ENCODE data around the gene EPHB1.

The EPHB1 gene

GRCh38 chr3:134896141-134896540 lies 101.1 kb downstream of the EPHB1 start:
- Histone ChIP-seq H3K14ac (ENCODE audit: low read length) (no peak overlapping the region), H3K4me3 (ENCODE audit: low read length in 2 of 2) (no peak overlapping the region), H3K4ac (ENCODE audit: low read length) (no peak overlapping the region), H2BK120ac (ENCODE audit: low read depth, low read length) (no peak overlapping the region), H2BK12ac (ENCODE audit: low read length) (no peak overlapping the region), H3K18ac (ENCODE audit: low read length) (no peak overlapping the region), H3K27me3 (ENCODE audit: control insufficient read depth in 3 of 3, insufficient read depth in 3 of 3, low read depth in 1 of 3, low read length in 3 of 3) (no peaks in the 10 kb centered on the region), H3K9me3 (replicated peaks in 1 of 2; ENCODE audit: control insufficient read depth in 2 of 2, insufficient read depth in 1 of 2, low read depth in 1 of 2, low read length in 2 of 2) (no peaks in the 10 kb centered on the region), H3K4me1 (ENCODE audit: control insufficient read depth in 2 of 2, insufficient read depth in 1 of 2, low read depth in 1 of 2, low read length in 2 of 2) (peaks cover 0 to 10% of the 10 kb centered on the region in 2 donors), H2AK5ac (ENCODE audit: low read depth, low read length) (no peak overlapping the region), H2BK5ac (ENCODE audit: low read length) (no peak overlapping the region), H3K23ac (ENCODE audit: low read depth, low read length, poor library complexity) (no peak overlapping the region), H4K91ac (ENCODE audit: low read depth, low read length, poor library complexity) (no peak overlapping the region), H3K9ac (ENCODE audit: low read depth, low read length, poor library complexity) (no peak overlapping the region), H3K36me3 (replicated peaks in 1 of 2; ENCODE audit: control insufficient read depth in 2 of 2, insufficient read depth in 2 of 2, low read length in 2 of 2) (no peaks in the 10 kb centered on the region), H2BK15ac (ENCODE audit: low read length) (no peak overlapping the region), H3K4me2 (ENCODE audit: insufficient read depth, low read length, poor library complexity, severe bottlenecking) (no peak overlapping the region), H3K27ac (replicated peaks; ENCODE audit: low read length) (no peak overlapping the region), H2AFZ (ENCODE audit: low read length) (no peak overlapping the region), H3K79me1 (ENCODE audit: low read depth, low read length) (no peaks in the 10 kb centered on the region), H4K8ac (ENCODE audit: low read depth, low read length) (no peak overlapping the region)
- WGBS, 2 donors (ENCODE audit: extremely low coverage in 2 of 2, insufficient read length in 2 of 2, insufficient replicate concordance in 1 of 2) = no CpG with 5 or more reads among the region's 5 CpGs
- no peak for DNase-seq (ENCODE audit: low spot score)

- Histone ChIP-seq H3K36me3 (replicated peaks in 1 of 2; ENCODE audit: control insufficient read depth in 2 of 2, insufficient read depth in 2 of 2, low read length in 2 of 2) (no peaks in the 10 kb centered on the region), H2AK5ac (ENCODE audit: low read depth, low read length) (no peak overlapping the region), H2BK15ac (ENCODE audit: low read length) (no peak overlapping the region), H2BK12ac (ENCODE audit: low read length) (no peak overlapping the region), H3K79me1 (ENCODE audit: low read depth, low read length) (no peaks in the 10 kb centered on the region), H3K23ac (ENCODE audit: low read depth, low read length, poor library complexity) (no peak overlapping the region), H3K4ac (ENCODE audit: low read length) (no peak overlapping the region), H3K27ac (replicated peaks; ENCODE audit: low read length) (no peak overlapping the region), H2BK120ac (ENCODE audit: low read depth, low read length) (no peak overlapping the region), H3K14ac (ENCODE audit: low read length) (no peak overlapping the region), H3K9me3 (replicated peaks in 1 of 2; ENCODE audit: control insufficient read depth in 2 of 2, insufficient read depth in 1 of 2, low read depth in 1 of 2, low read length in 2 of 2) (no peaks in the 10 kb centered on the region), H3K4me3 (ENCODE audit: low read length in 2 of 2) (no peak overlapping the region), H4K91ac (ENCODE audit: low read depth, low read length, poor library complexity) (no peak overlapping the region), H4K8ac (ENCODE audit: low read depth, low read length) (no peak overlapping the region), H2AFZ (ENCODE audit: low read length) (no peak overlapping the region), H3K27me3 (ENCODE audit: control insufficient read depth in 3 of 3, insufficient read depth in 3 of 3, low read depth in 1 of 3, low read length in 3 of 3) (no peaks in the 10 kb centered on the region), H3K4me1 (ENCODE audit: control insufficient read depth in 2 of 2, insufficient read depth in 1 of 2, low read depth in 1 of 2, low read length in 2 of 2) (peaks cover 0 to 10% of the 10 kb centered on the region in 2 donors), H3K4me2 (ENCODE audit: insufficient read depth, low read length, poor library complexity, severe bottlenecking) (no peak overlapping the region), H2BK5ac (ENCODE audit: low read length) (no peak overlapping the region), H3K9ac (ENCODE audit: low read depth, low read length, poor library complexity) (no peak overlapping the region), H3K18ac (ENCODE audit: low read length) (peak overlapping the region; percentile 33)
- no peak for DNase-seq (ENCODE audit: low spot score)
- no CpG with 5 or more reads among the region's 8 CpGs for WGBS, 2 donors (ENCODE audit: extremely low coverage in 2 of 2, insufficient read length in 2 of 2, insufficient replicate concordance in 1 of 2)
Observed at GRCh38 chr3:134896696-134897095, 101.6 kb downstream of the EPHB1 start.

GRCh38 chr3:134897391-134898141 lies 102.5 kb downstream of the EPHB1 start:
- Histone ChIP-seq H3K4me1 (ENCODE audit: control insufficient read depth in 2 of 2, insufficient read depth in 1 of 2, low read depth in 1 of 2, low read length in 2 of 2) (peaks cover 0 to 10% of the 10 kb centered on the region in 2 donors), H4K8ac (ENCODE audit: low read depth, low read length) (no peak overlapping the region), H3K4me3 (ENCODE audit: low read length in 2 of 2) (no peak overlapping the region), H3K36me3 (replicated peaks in 1 of 2; ENCODE audit: control insufficient read depth in 2 of 2, insufficient read depth in 2 of 2, low read length in 2 of 2) (no peaks in the 10 kb centered on the region), H2BK12ac (ENCODE audit: low read length) (no peak overlapping the region), H2AK5ac (ENCODE audit: low read depth, low read length) (no peak overlapping the region), H3K14ac (ENCODE audit: low read length) (no peak overlapping the region), H3K4me2 (ENCODE audit: insufficient read depth, low read length, poor library complexity, severe bottlenecking) (no peak overlapping the region), H3K9ac (ENCODE audit: low read depth, low read length, poor library complexity) (no peak overlapping the region), H3K79me1 (ENCODE audit: low read depth, low read length) (no peaks in the 10 kb centered on the region), H3K18ac (ENCODE audit: low read length) (no peak overlapping the region), H2BK5ac (ENCODE audit: low read length) (no peak overlapping the region), H3K9me3 (replicated peaks in 1 of 2; ENCODE audit: control insufficient read depth in 2 of 2, insufficient read depth in 1 of 2, low read depth in 1 of 2, low read length in 2 of 2) (no peaks in the 10 kb centered on the region), H3K23ac (ENCODE audit: low read depth, low read length, poor library complexity) (no peak overlapping the region), H3K4ac (ENCODE audit: low read length) (no peak overlapping the region), H3K27ac (replicated peaks; ENCODE audit: low read length) (no peak overlapping the region), H3K27me3 (ENCODE audit: control insufficient read depth in 3 of 3, insufficient read depth in 3 of 3, low read depth in 1 of 3, low read length in 3 of 3) (no peaks in the 10 kb centered on the region), H2AFZ (ENCODE audit: low read length) (no peak overlapping the region), H2BK120ac (ENCODE audit: low read depth, low read length) (no peak overlapping the region), H2BK15ac (ENCODE audit: low read length) (no peak overlapping the region), H4K91ac (ENCODE audit: low read depth, low read length, poor library complexity) (no peak overlapping the region)
- no CpG with 5 or more reads among the region's 10 CpGs for WGBS, 2 donors (ENCODE audit: extremely low coverage in 2 of 2, insufficient read length in 2 of 2, insufficient replicate concordance in 1 of 2)
- DNase-seq (ENCODE audit: low spot score) = no peak

GRCh38 chr3:134898181-134898754 lies 103.2 kb downstream of the EPHB1 start:
- H2BK12ac ChIP-seq (ENCODE audit: low read length) = no peak overlapping the region
- DNase-seq (ENCODE audit: low spot score) = no peak
- no peak overlapping the region for H4K8ac ChIP-seq (ENCODE audit: low read depth, low read length)
- H3K9me3 ChIP-seq (replicated peaks in 1 of 2; ENCODE audit: control insufficient read depth in 2 of 2, insufficient read depth in 1 of 2, low read depth in 1 of 2, low read length in 2 of 2) = no peaks in the 10 kb centered on the region
- no peak overlapping the region for H2AK5ac ChIP-seq (ENCODE audit: low read depth, low read length)
- no peak overlapping the region for H2BK15ac ChIP-seq (ENCODE audit: low read length)
- H2AFZ ChIP-seq (ENCODE audit: low read length) = no peak overlapping the region
- H3K27ac ChIP-seq (replicated peaks; ENCODE audit: low read length) = no peak overlapping the region
- no peak overlapping the region for H2BK120ac ChIP-seq (ENCODE audit: low read depth, low read length)
- no peak overlapping the region for H3K14ac ChIP-seq (ENCODE audit: low read length)
- no peaks in the 10 kb centered on the region for H3K36me3 ChIP-seq (replicated peaks in 1 of 2; ENCODE audit: control insufficient read depth in 2 of 2, insufficient read depth in 2 of 2, low read length in 2 of 2)
- no CpG with 5 or more reads among the region's 7 CpGs for WGBS, 2 donors (ENCODE audit: extremely low coverage in 2 of 2, insufficient read length in 2 of 2, insufficient replicate concordance in 1 of 2)
- peaks cover 0 to 10% of the 10 kb centered on the region in 2 donors for H3K4me1 ChIP-seq (ENCODE audit: control insufficient read depth in 2 of 2, insufficient read depth in 1 of 2, low read depth in 1 of 2, low read length in 2 of 2)
- H3K23ac ChIP-seq (ENCODE audit: low read depth, low read length, poor library complexity) = no peak overlapping the region
- no peak overlapping the region for H3K4me2 ChIP-seq (ENCODE audit: insufficient read depth, low read length, poor library complexity, severe bottlenecking)
- H3K9ac ChIP-seq (ENCODE audit: low read depth, low read length, poor library complexity) = no peak overlapping the region
- H3K4me3 ChIP-seq (ENCODE audit: low read length in 2 of 2) = no peak overlapping the region
- H3K27me3 ChIP-seq (ENCODE audit: control insufficient read depth in 3 of 3, insufficient read depth in 3 of 3, low read depth in 1 of 3, low read length in 3 of 3) = no peaks in the 10 kb centered on the region
- H3K79me1 ChIP-seq (ENCODE audit: low read depth, low read length) = no peaks in the 10 kb centered on the region
- no peak overlapping the region for H4K91ac ChIP-seq (ENCODE audit: low read depth, low read length, poor library complexity)
- H2BK5ac ChIP-seq (ENCODE audit: low read length) = peak overlapping the region; percentile 33
- H3K4ac ChIP-seq (ENCODE audit: low read length) = no peak overlapping the region
- H3K18ac ChIP-seq (ENCODE audit: low read length) = no peak overlapping the region
